K562 (cell line): ENCODE results near the gene SPI1. TPM values are rescaled to one million over a fixed set of nuclear protein-coding genes. Genes with fewer than 3 reads are reported as not detected.

Experiments
- CBX8 ChIP-seq: fragments of 200-600 bp; sonication (generic); IDR thresholded peaks from 2 replicates; pipeline ENCODE4 v1.6.1; 2012; ENCODE audit warnings: borderline replicate concordance, mixed run types, low read depth, mild to moderate bottlenecking, moderate library complexity, mixed read lengths, low read length, control low read depth, inconsistent platforms; ENCODE audit not compliant: poor library complexity, severe bottlenecking; ENCODE audit errors: extremely low read depth
- FOXP1 ChIP-seq: sonication (generic); formaldehyde crosslinking; IDR thresholded peaks from 2 replicates; pipeline ENCODE4 v1.8.0; 2022; ENCODE audit warnings: mild to moderate bottlenecking, missing genetic modification reagents
- GTF2A2 ChIP-seq: IDR thresholded peaks from 2 replicates; pipeline ENCODE4 v1.6.1; 2016; ENCODE audit warnings: mild to moderate bottlenecking, missing genetic modification characterization, missing compliant biosample characterization
- HDAC3 ChIP-seq: fragments of 450-650 bp; IDR thresholded peaks from 2 replicates; pipeline ENCODE4 v1.6.1; 2018; ENCODE audit warnings: borderline replicate concordance, mild to moderate bottlenecking, moderate library complexity; ENCODE audit not compliant: partially characterized antibody
- HNRNPH1 ChIP-seq: fragments of 200-400 bp; formaldehyde crosslinking; optimal IDR thresholded peaks from 2 replicates; pipeline ENCODE3; 2017; ENCODE audit warnings: low read depth, mild to moderate bottlenecking, low read length, moderate library complexity
- MGA ChIP-seq: fragments of 450-650 bp; IDR thresholded peaks from 2 replicates; pipeline ENCODE4 v1.6.1; 2016; ENCODE audit warnings: mild to moderate bottlenecking, moderate library complexity
- NFIC ChIP-seq: fragments of 450-650 bp; IDR thresholded peaks from 2 replicates; pipeline ENCODE4 v1.6.1; 2017; ENCODE audit warnings: mild to moderate bottlenecking, inconsistent platforms
- RBM15 ChIP-seq: fragments of 200-400 bp; formaldehyde crosslinking; IDR thresholded peaks from 2 replicates; pipeline ENCODE4 v1.6.1; 2018; ENCODE audit warnings: mild to moderate bottlenecking, low read length, moderate library complexity; ENCODE audit not compliant: insufficient read depth
- ZNF165 ChIP-seq: fragments of 250-450 bp; sonication (Bioruptor Pico); IDR thresholded peaks from 2 replicates; pipeline ENCODE4 v1.4.0; 2020; ENCODE audit warnings: borderline replicate concordance
- ZNF175 ChIP-seq: fragments of 200-800 bp; sonication (Bioruptor generic); IDR thresholded peaks from 2 replicates; pipeline ENCODE4 v1.6.1; 2016; ENCODE audit warnings: low read depth, mild to moderate bottlenecking, missing genetic modification characterization, missing compliant biosample characterization
- ZNF449 ChIP-seq: fragments of 250-450 bp; sonication (Bioruptor Pico); IDR thresholded peaks from 2 replicates; pipeline ENCODE4 v1.8.0; 2022; ENCODE audit warnings: moderate library complexity, mild to moderate bottlenecking, inconsistent platforms
- polyA plus RNA-seq, 8 experiments: library from polyadenylated mRNA; depleted of rRNA in 4 of 8; stranded (reverse) in 5 of 8; unstranded in 3 of 8; fragments of >200 nt; fragmentation: Nextera tagmentation in 2 of 8; fragmentation: Illumina TruSeq in 1 of 8; extraction: Ambion mirVana in 2 of 8; extraction: Trizol in 1 of 8; gene quantifications; 2 replicates each; pipeline versions ENCODE4 v1.2.1 to v1.2.3, GENCODE V29; 2011 to 2014; ENCODE audit warnings: inconsistent platforms in 1 of 8, missing spikeins in 1 of 8
- total RNA-seq, 7 experiments: library from RNA; depleted of rRNA in 6 of 7; stranded (reverse); fragments of >200 nt in 6 of 7; fragmentation: Illumina TruSeq in 2 of 7; extraction: Trizol in 2 of 7; gene quantifications; 2 replicates each; pipeline versions ENCODE4 v1.2.1 to v1.2.3, GENCODE V29; 2011 to 2021; ENCODE audit warnings: low replicate concordance in 1 of 7

The SPI1 gene
- total and polyA plus RNA-seq, 9 of the 15 experiments (the other 6 are each of a cell fraction or from before 2014, with no cell fraction given), result 0.10 to 33.7 (median 10.3) TPM

GRCh38 chr11:47394322-47395222, 16.2 kb upstream of the SPI1 start (continued):
- TF ChIP-seq MGA (peak; percentile 56), NFIC (no peak), HDAC3 (no peak), ZNF449 (CRISPR knock-in tag) (no peak), HNRNPH1 (no peak), CBX8 (no peak), RBM15 (no peak), GTF2A2 (tag) (peak; percentile 38; the same call in 1 of the 2 replicates), FOXP1 (CRISPR knock-in tag) (no peak), ZNF165 (CRISPR knock-in tag) (no peak), ZNF175 (CRISPR knock-in tag) (peak; percentile 90)
